Upper lobe of right lung (tissue), 1 donor: ENCODE data around the gene PTPRR. TPM values are rescaled to one million over a fixed set of nuclear protein-coding genes. Genes with fewer than 3 reads are reported as not detected.

ENCODE experiments used
- ATAC-seq: fragments of 200-7000 bp; cut with Tn5 transposase; one replicate; pipeline ENCODE4 v1.9.1; 2020; ENCODE audit warnings: mild to moderate bottlenecking, moderate library complexity
- DNase-seq: peaks from one replicate; pipeline ENCODE4 v3.0.0-alpha.2; 2020
- H3K27ac ChIP-seq: fragments of 200-600 bp; one replicate; pipeline ENCODE4 v1.8.0; 2022
- H3K27me3 ChIP-seq: fragments of 200-600 bp; one replicate; pipeline ENCODE4 v1.8.0; 2022; ENCODE audit warnings: mild to moderate bottlenecking
- H3K36me3 ChIP-seq: fragments of 200-600 bp; one replicate; pipeline ENCODE4 v1.8.0; 2022
- H3K4me1 ChIP-seq: fragments of 200-600 bp; one replicate; pipeline ENCODE4 v1.8.0; 2022
- H3K4me3 ChIP-seq: fragments of 200-600 bp; one replicate; pipeline ENCODE4 v1.8.0; 2022; ENCODE audit warnings: mild to moderate bottlenecking
- H3K9me3 ChIP-seq: fragments of 200-600 bp; one replicate; pipeline ENCODE4 v1.8.0; 2022
- intact Hi-C: fragments of 100-400 bp; cut with DNase I; formaldehyde crosslinking; loops from one replicate; pipeline ENCODE4 v1.11.0; 2022
- total RNA-seq: library from RNA; stranded (reverse); fragmentation: NEBNext Ultra II Directional; extraction: Animal tissue kit (Norgen Biotek cat#: 25700); gene quantifications from one replicate; pipeline ENCODE4 v1.2.1, GENCODE V29; 2021
- TF ChIP-seq, protein P1 (sequence below): fragments of 200-600 bp; IDR thresholded peaks from one replicate; pipeline ENCODE4 v1.8.0; 2022; ENCODE audit warnings: antibody characterized with exemption
- donor health status: DM: no; HTN: yes; CAD: no; lungs with severe emphysema.

PTPRR gene
- total RNA-seq, 1 donor from 2014 or later = 5.1 TPM

DNA sequence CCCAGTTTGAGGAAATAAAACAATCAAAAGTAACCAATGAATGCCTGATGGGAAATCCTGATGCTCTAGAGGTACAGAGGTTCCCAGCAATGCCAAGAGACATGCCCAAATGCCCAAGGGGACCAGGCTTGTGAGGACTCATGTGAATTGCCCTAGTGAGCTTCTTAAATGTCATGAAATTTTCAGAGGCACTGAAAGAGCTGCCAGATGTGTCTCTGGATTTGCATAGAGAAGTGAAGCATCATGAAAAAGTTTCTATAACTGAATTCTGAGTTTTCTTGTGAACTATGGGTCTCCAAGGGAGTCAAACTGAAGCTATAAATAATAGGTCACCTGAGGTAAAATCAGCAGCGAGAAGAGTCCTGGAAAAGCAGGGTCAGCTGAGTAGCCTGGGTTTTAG lies 9.9 kb downstream of the PTPRR start:
- no peak for DNase-seq
- Histone ChIP-seq H3K9me3 (no peaks in the 10 kb centered on the region), H3K27me3 (no peaks in the 10 kb centered on the region), H3K4me3 (no peak overlapping the region), H3K4me1 (no peaks in the 10 kb centered on the region), H3K36me3 (no peaks in the 10 kb centered on the region), H3K27ac (no peak overlapping the region)
- TF ChIP-seq, protein P1, sequence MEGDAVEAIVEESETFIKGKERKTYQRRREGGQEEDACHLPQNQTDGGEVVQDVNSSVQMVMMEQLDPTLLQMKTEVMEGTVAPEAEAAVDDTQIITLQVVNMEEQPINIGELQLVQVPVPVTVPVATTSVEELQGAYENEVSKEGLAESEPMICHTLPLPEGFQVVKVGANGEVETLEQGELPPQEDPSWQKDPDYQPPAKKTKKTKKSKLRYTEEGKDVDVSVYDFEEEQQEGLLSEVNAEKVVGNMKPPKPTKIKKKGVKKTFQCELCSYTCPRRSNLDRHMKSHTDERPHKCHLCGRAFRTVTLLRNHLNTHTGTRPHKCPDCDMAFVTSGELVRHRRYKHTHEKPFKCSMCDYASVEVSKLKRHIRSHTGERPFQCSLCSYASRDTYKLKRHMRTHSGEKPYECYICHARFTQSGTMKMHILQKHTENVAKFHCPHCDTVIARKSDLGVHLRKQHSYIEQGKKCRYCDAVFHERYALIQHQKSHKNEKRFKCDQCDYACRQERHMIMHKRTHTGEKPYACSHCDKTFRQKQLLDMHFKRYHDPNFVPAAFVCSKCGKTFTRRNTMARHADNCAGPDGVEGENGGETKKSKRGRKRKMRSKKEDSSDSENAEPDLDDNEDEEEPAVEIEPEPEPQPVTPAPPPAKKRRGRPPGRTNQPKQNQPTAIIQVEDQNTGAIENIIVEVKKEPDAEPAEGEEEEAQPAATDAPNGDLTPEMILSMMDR = no peak
- ATAC-seq = no peak
- intact Hi-C loops = no loop called here

DNA sequence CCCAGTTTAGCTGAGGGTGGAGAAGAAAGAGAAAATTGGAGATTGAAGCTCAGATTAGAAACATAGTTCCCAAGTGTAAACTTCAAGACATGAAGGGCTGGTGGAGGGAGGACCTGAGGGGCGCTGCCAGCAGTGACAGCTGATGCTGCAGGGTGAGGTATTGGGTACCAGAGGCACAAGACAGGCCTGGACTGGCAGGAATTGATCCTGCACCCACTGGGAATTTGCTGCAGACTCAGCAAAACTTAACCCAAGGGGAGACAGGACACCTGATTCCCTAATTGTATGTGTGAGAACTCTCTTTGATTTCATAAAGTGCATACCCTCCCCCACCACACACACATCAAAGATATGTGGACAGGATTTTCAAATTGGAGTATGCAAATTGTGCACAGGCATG lies 11.6 kb downstream of the PTPRR start:
- DNase-seq (no peak), ATAC-seq (no peak)
- intact Hi-C loops = no loop called here
- H3K27me3 ChIP-seq = no peaks in the 10 kb centered on the region
- TF ChIP-seq, protein P1 = no peak
- H3K9me3 ChIP-seq = no peaks in the 10 kb centered on the region
- no peaks in the 10 kb centered on the region for H3K4me1 ChIP-seq
- no peak overlapping the region for H3K4me3 ChIP-seq
- no peak overlapping the region for H3K27ac ChIP-seq
- H3K36me3 ChIP-seq = no peaks in the 10 kb centered on the region

DNA sequence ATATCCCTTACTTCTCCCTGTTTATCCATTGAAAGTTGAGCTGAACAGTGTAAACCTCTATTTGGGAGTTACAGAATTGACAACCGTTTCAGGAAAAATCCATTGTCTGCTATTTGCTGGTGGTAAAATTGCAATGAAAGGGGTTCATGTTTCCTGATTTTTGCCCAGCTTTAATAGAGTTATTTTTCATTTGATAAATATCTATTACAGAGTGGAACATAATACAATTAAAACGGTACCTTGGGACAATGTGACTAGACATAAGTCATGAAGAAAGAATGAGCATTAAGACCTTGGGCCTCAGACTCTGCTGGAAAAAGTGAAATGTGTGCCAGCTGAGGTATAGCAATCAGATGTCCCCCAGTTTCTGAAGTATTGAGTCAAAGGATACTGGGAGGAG lies 13.1 kb downstream of the PTPRR start:
- intact Hi-C loops = no loop called here
- H3K27me3 ChIP-seq = no peaks in the 10 kb centered on the region
- H3K36me3 ChIP-seq = no peaks in the 10 kb centered on the region
- no peak overlapping the region for H3K4me3 ChIP-seq
- no peaks in the 10 kb centered on the region for H3K9me3 ChIP-seq
- no peak overlapping the region for H3K27ac ChIP-seq
- TF ChIP-seq, protein P1 = no peak
- DNase-seq = no peak
- ATAC-seq = no peak
- H3K4me1 ChIP-seq = no peaks in the 10 kb centered on the region

DNA sequence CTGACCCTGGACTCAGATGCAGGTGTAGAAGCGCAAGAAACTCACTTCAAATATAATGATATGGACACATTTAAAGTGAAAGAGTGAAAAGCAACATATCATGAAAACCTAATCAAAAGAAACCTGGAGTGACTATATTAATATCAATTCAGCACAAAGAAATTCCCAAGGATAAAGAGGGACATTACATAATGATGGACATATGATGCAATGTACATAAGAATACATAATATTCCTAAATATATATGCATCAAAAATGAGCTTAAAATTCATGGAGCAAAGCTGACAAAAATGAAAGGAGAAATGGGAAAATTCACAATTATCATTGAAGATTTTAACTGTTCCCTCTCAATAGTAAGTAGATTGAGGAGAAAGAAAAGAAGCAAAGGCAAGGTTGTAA lies 24.6 kb downstream of the PTPRR start:
- DNase-seq (no peak), ATAC-seq (no peak)

DNA sequence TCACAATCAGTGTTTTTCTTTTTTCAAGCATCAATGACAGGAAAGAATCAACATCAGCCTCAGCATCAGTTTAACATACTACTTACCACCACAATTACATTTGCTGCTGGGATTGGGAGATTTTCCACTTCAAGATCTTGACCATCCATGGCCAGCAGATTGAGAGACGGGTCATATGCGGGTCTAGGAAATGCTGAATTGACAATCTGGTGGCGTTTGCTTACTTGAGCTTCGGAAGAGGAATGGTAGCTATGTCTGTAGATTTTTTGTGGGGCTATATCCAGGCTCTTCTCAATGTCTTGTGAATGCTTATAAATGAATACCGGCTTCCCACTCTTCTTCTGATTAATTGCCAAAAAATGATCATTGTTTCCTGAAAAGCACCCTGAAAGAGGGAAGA lies 27.9 kb downstream of the PTPRR start:
- intact Hi-C loops = no loop called here
- ATAC-seq (no peak), DNase-seq (no peak)
- H3K9me3 ChIP-seq = no peaks in the 10 kb centered on the region
- no peak overlapping the region for H3K4me3 ChIP-seq
- H3K27me3 ChIP-seq = no peaks in the 10 kb centered on the region
- no peaks in the 10 kb centered on the region for H3K4me1 ChIP-seq
- TF ChIP-seq, protein P1 = no peak
- H3K36me3 ChIP-seq = no peaks in the 10 kb centered on the region
- no peak overlapping the region for H3K27ac ChIP-seq

More for the DNA sequence above, 24.6 kb downstream of the PTPRR start:
- Histone ChIP-seq H3K27ac (no peak overlapping the region), H3K27me3 (no peaks in the 10 kb centered on the region), H3K9me3 (no peaks in the 10 kb centered on the region), H3K4me1 (no peaks in the 10 kb centered on the region), H3K4me3 (no peak overlapping the region), H3K36me3 (no peaks in the 10 kb centered on the region)
- TF ChIP-seq, protein P1 = no peak
- intact Hi-C loops = no loop called here
